CD4-positive, alpha-beta T cell (primary cell): ENCODE data around the gene HORMAD2. TPM values are rescaled to one million over a fixed set of nuclear protein-coding genes. Genes with fewer than 3 reads are reported as not detected.

Experiments used
- ATAC-seq: fragments of 200-7000 bp; cut with Tn5 transposase; one replicate; pipeline ENCODE4 v1.10.0; 2022; ENCODE audit warnings: mild to moderate bottlenecking; ENCODE audit not compliant: poor library complexity
- CTCF ChIA-PET: fragments of 350-600 bp; sonication (Branson Sonifier 250); formaldehyde crosslinking; loops from one replicate; lab custom pipeline; 2021; ENCODE audit warnings: antibody characterized with exemption, inconsistent platforms; lab: Charles Lee
- POLR2A ChIA-PET: fragments of 350-600 bp; sonication (Branson Sonifier 250); formaldehyde crosslinking; loops from one replicate; lab custom pipeline; 2021; ENCODE audit warnings: antibody characterized with exemption, inconsistent platforms; lab: Charles Lee
- DNase-seq, 14 experiments: peaks; one replicate each; pipeline ENCODE4 v3.0.0-alpha.2; 2013 to 2020; ENCODE audit warnings: mixed read lengths in 2 of 14
- H3K27ac ChIP-seq, 2 donors: one replicate each; pipeline versions ENCODE4 v1.5.1 to v1.7.0; 2013; ENCODE audit warnings: low read length in 2 of 2, low read depth in 1 of 2, mild to moderate bottlenecking in 1 of 2
- H3K27me3 ChIP-seq, 2 experiments: 1 replicate in 1 of 2; 2 replicates in 1 of 2; pipeline versions ENCODE4 v1.6.1 to v1.7.0; 2013; ENCODE audit warnings: low read length in 2 of 2, control low read depth in 1 of 2, mild to moderate bottlenecking in 1 of 2, moderate library complexity in 1 of 2; ENCODE audit not compliant: insufficient read depth in 2 of 2, control insufficient read depth in 1 of 2
- H3K36me3 ChIP-seq: one replicate; pipeline ENCODE4 v1.6.1; 2013; ENCODE audit warnings: low read length, control low read depth; ENCODE audit not compliant: insufficient read depth
- H3K4me1 ChIP-seq: one replicate; pipeline ENCODE4 v1.6.1; 2013; ENCODE audit warnings: low read length, control low read depth; ENCODE audit not compliant: insufficient read depth
- H3K4me3 ChIP-seq: one replicate; pipeline ENCODE4 v1.5.1; 2013; ENCODE audit warnings: mild to moderate bottlenecking, low read length, moderate library complexity
- H3K9me3 ChIP-seq, 2 experiments: 1 replicate in 1 of 2; 2 replicates in 1 of 2; pipeline versions ENCODE4 v1.6.1 to v1.7.0; 2013; ENCODE audit warnings: low read length in 2 of 2, mild to moderate bottlenecking in 2 of 2, control low read depth in 1 of 2, moderate library complexity in 1 of 2; ENCODE audit not compliant: control insufficient read depth in 1 of 2, insufficient read depth in 1 of 2
- H3K27ac Mint-ChIP-seq: one replicate; pipeline ENCODE4 v1.8.0; 2020; ENCODE audit warnings: mixed read lengths
- H3K27me3 Mint-ChIP-seq: one replicate; pipeline ENCODE4 v1.8.0; 2021; ENCODE audit warnings: mixed read lengths
- H3K36me3 Mint-ChIP-seq: one replicate; pipeline ENCODE4 v1.8.0; 2021; ENCODE audit warnings: low read depth, mixed read lengths
- H3K4me1 Mint-ChIP-seq: one replicate; pipeline ENCODE4 v1.8.0; 2021; ENCODE audit warnings: low read depth, mixed read lengths
- H3K4me3 Mint-ChIP-seq: one replicate; pipeline ENCODE4 v1.8.0; 2020; ENCODE audit warnings: mild to moderate bottlenecking, mixed read lengths
- H3K9me3 Mint-ChIP-seq: one replicate; pipeline ENCODE4 v1.8.0; 2020; ENCODE audit warnings: mixed read lengths
- CTCF ChIP-seq: fragments of 200-600 bp; IDR thresholded peaks from one replicate; pipeline ENCODE4 v1.8.0; 2022; ENCODE audit warnings: antibody characterized with exemption, mild to moderate bottlenecking
- intact Hi-C, 2 experiments: fragments of 100-400 bp; cut with DNase I in 1 of 2; cut with micrococcal nuclease in 1 of 2; formaldehyde crosslinking; loops; one replicate each; pipeline versions ENCODE4 v1.15.1 to v1.9.0; 2023 to 2025; cut with DNase I, micrococcal nuclease
- total RNA-seq, 174 experiments: library from RNA in 2 of 174; stranded (reverse) in 2 of 174; gene quantifications; one replicate each; pipeline ENCODE4 v1.2.3 and lab custom pipeline; 2021 to 2026

Gene HORMAD2
- total RNA-seq, 2 experiments from 2014 or later, result not detected

GRCh38 chr22:30220338-30221012 is 140.2 kb downstream of the HORMAD2 start:
- H3K4me1 ChIP-seq, result peaks cover 59% of the 10 kb centered on the region
- no peaks in the 10 kb centered on the region for H3K36me3 Mint-ChIP-seq
- peak overlapping the region; percentile 80 for H3K27ac Mint-ChIP-seq
- H3K27me3 ChIP-seq, result no peaks in the 10 kb centered on the region
- intact Hi-C loops, result no loop called here
- H3K27me3 Mint-ChIP-seq, result no peaks in the 10 kb centered on the region
- H3K27ac ChIP-seq, result peak overlapping the region; percentile 14 to 39
- H3K9me3 Mint-ChIP-seq, result no peaks in the 10 kb centered on the region
- no peaks in the 10 kb centered on the region for H3K36me3 ChIP-seq
- H3K4me1 Mint-ChIP-seq, result peaks cover 60% of the 10 kb centered on the region
- DNase-seq, result no peak
- no peak for ATAC-seq
- H3K4me3 ChIP-seq, result peak overlapping the region; percentile 39
- peak overlapping the region; percentile 78 for H3K4me3 Mint-ChIP-seq
- no peak for TF ChIP-seq CTCF
- ChIA-PET CTCF (no interaction called here), POLR2A (interaction anchor here (0.6 kb wide), 1 partner anchor 47 kb away, joined by 3 read pairs; no protein-coding TSS in a partner anchor)
- H3K9me3 ChIP-seq, result no peaks in the 10 kb centered on the region

- peak overlapping the region; percentile 14 to 39 for H3K27ac ChIP-seq
- POLR2A ChIA-PET, result interaction anchor here (1.1 kb wide), 1 partner anchor 25 kb away, joined by 3 read pairs; no protein-coding TSS in a partner anchor
- no peak for TF ChIP-seq CTCF
- CTCF ChIA-PET, result no interaction called here
- peaks cover 68% of the 10 kb centered on the region for H3K4me1 ChIP-seq
- no peaks in the 10 kb centered on the region for H3K27me3 ChIP-seq
- intact Hi-C loops, result no loop called here
- H3K9me3 ChIP-seq, result no peaks in the 10 kb centered on the region
- peak; percentile 14 to 89 (median 32) for DNase-seq
- H3K4me3 ChIP-seq, result peak overlapping the region; percentile 39
- Mint-ChIP-seq H3K4me1 (peaks cover 69% of the 10 kb centered on the region), H3K4me3 (peak overlapping the region; percentile 78), H3K9me3 (no peaks in the 10 kb centered on the region), H3K27ac (peak overlapping the region; percentile 80), H3K27me3 (no peaks in the 10 kb centered on the region), H3K36me3 (no peaks in the 10 kb centered on the region)
- peak; percentile 76 for ATAC-seq
- no peaks in the 10 kb centered on the region for H3K36me3 ChIP-seq
Observed at GRCh38 chr22:30221121-30221992, 141.1 kb downstream of the HORMAD2 start.

- H3K9me3 ChIP-seq, result no peaks in the 10 kb centered on the region
- POLR2A ChIA-PET, result no interaction called here
- no peak overlapping the region for H3K4me3 ChIP-seq
- H3K27ac Mint-ChIP-seq, result peak overlapping the region; percentile 80
- ATAC-seq (no peak), DNase-seq (no peak)
- H3K4me1 ChIP-seq, result peaks cover 74% of the 10 kb centered on the region
- H3K27me3 Mint-ChIP-seq, result no peaks in the 10 kb centered on the region
- H3K36me3 Mint-ChIP-seq, result no peaks in the 10 kb centered on the region
- H3K36me3 ChIP-seq, result no peaks in the 10 kb centered on the region
- no peaks in the 10 kb centered on the region for H3K27me3 ChIP-seq
- no peak overlapping the region for H3K27ac ChIP-seq
- no peak for TF ChIP-seq CTCF
- intact Hi-C loops, result no loop called here
- H3K9me3 Mint-ChIP-seq, result no peaks in the 10 kb centered on the region
- CTCF ChIA-PET, result no interaction called here
- no peak overlapping the region for H3K4me3 Mint-ChIP-seq
- peaks cover 71% of the 10 kb centered on the region for H3K4me1 Mint-ChIP-seq
Observed at GRCh38 chr22:30222321-30222720, 142.1 kb downstream of the HORMAD2 start.
